ENCODE measurements around the gene RAB8A. TPM values are rescaled to one million over a fixed set of nuclear protein-coding genes. Genes with fewer than 3 reads are reported as not detected.

The RAB8A gene
- total and polyA plus RNA-seq, 9 of the 15 experiments (the other 6 are each of a cell fraction or from before 2014, with no cell fraction given): 11.2 to 102 (median 53.2) TPM

- Histone ChIP-seq H2AFZ (ENCODE audit: low read depth, low read length) (no peak overlapping the region), H3K4me3 (no peak overlapping the region), H3K79me2 (ENCODE audit: control insufficient read depth, insufficient read depth, low read length) (no peaks in the 10 kb centered on the region), H3K36me3 (ENCODE audit: control insufficient read depth, insufficient read depth, low read length) (no peaks in the 10 kb centered on the region), H3K9me1 (ENCODE audit: control insufficient read depth, insufficient read depth, low read length) (no peaks in the 10 kb centered on the region), H3K9ac (ENCODE audit: insufficient read depth in 1 of 2, low read depth in 2 of 2, low read length in 2 of 2) (no peak overlapping the region), H4K20me1 (replicated peaks; ENCODE audit: control insufficient read depth, insufficient read depth, low read length) (no peaks in the 10 kb centered on the region), H3K27me3 (ENCODE audit: control insufficient read depth in 2 of 2, insufficient read depth in 2 of 2, low read length in 2 of 2) (no peaks in the 10 kb centered on the region), H3K4me1 (replicated peaks in 1 of 2; ENCODE audit: control insufficient read depth in 2 of 2, insufficient read depth in 2 of 2, low read length in 2 of 2) (peaks cover 38 to 39% of the 10 kb centered on the region in 2 experiments), H3K27ac (ENCODE audit: extremely low read depth, low read depth, low read length) (no peak overlapping the region), H3K4me2 (ENCODE audit: insufficient read depth, low read length) (no peak overlapping the region), H3K9me3 (replicated peaks; ENCODE audit: control insufficient read depth, insufficient read depth, low read depth, low read length) (no peaks in the 10 kb centered on the region)
- in situ Hi-C loops (cut with MboI): no loop called here
- POLR2A ChIA-PET: no interaction called here
- DNase-seq (ENCODE audit: extremely low read depth in 1 of 4, low spot score in 3 of 4) (no peak), ATAC-seq (no peak), FAIRE-seq (no peak)
- intact Hi-C loops (cut with micrococcal nuclease): no loop called here
- WGBS (ENCODE audit: insufficient coverage, low coverage, missing lambda C conversion rate): 81% methylated on average over 9 of the region's 10 CpGs
- TF ChIP-seq SMARCA4 (IDR thresholded peaks at IDR 0.05) (no peak), GTF2B (IDR thresholded peaks at IDR 0.05; ENCODE audit: extremely low read depth, insufficient read length) (no peak), ZBTB26 (CRISPR knock-in tag; IDR thresholded peaks at IDR 0.05) (0 out of 2 replicates have a peak, but pooled peaks have one; percentile 65), THRB (CRISPR knock-in tag; conservative IDR thresholded peaks at IDR 0.05) (0 out of 2 replicates have a peak, but pooled peaks have one; percentile 4)
- BruUV-seq (replicated peaks): no TSS peak
- CTCF ChIA-PET (ENCODE audit: low intra/inter-chr PET ratio): no interaction called here
These were observed 42.9 kb upstream of the RAB8A start for GRCh38 chr19:16068696-16069259.
